Measurements from ENCODE around the gene STK17A. TPM values are rescaled to one million over a fixed set of nuclear protein-coding genes. Genes with fewer than 3 reads are reported as not detected.

Gene STK17A
- total RNA-seq, 1 donor from 2014 or later, result 37.2 TPM

- no peak for DNase-seq (ENCODE audit: extremely low read depth, low read depth, low spot score)
These were observed 47.6 kb downstream of the STK17A start for GRCh38 chr7:43630482-43630881.

- no peak for DNase-seq (ENCODE audit: extremely low read depth, low read depth, low spot score)
These were observed 48.7 kb downstream of the STK17A start for GRCh38 chr7:43631559-43631958.

- no peak for DNase-seq (ENCODE audit: extremely low read depth, low read depth, low spot score)
These were observed 49.8 kb downstream of the STK17A start for GRCh38 chr7:43632746-43633145.

- DNase-seq (ENCODE audit: extremely low read depth, low read depth, low spot score), result no peak
These were observed 51.5 kb downstream of the STK17A start for GRCh38 chr7:43634384-43634783.

- no peak for DNase-seq (ENCODE audit: extremely low read depth, low read depth, low spot score)
These were observed 53.2 kb downstream of the STK17A start for GRCh38 chr7:43636093-43636492.

GRCh38 chr7:43637114-43637806 lies 54.4 kb downstream of the STK17A start:
- no peak for DNase-seq (ENCODE audit: extremely low read depth, low read depth, low spot score)

- DNase-seq (ENCODE audit: extremely low read depth, low read depth, low spot score), result peak; percentile 94
These were observed 57.1 kb downstream of the STK17A start for GRCh38 chr7:43639858-43640491.

- DNase-seq (ENCODE audit: extremely low read depth, low read depth, low spot score), result no peak
These were observed 57.8 kb downstream of the STK17A start for GRCh38 chr7:43640679-43641078.

- no peak for DNase-seq (ENCODE audit: extremely low read depth, low read depth, low spot score)
These were observed 60.2 kb downstream of the STK17A start for GRCh38 chr7:43642897-43643630.

- no peak for DNase-seq (ENCODE audit: extremely low read depth, low read depth, low spot score)
These were observed 60.9 kb downstream of the STK17A start for GRCh38 chr7:43643846-43644245.

GRCh38 chr7:43645699-43646226 lies 62.9 kb downstream of the STK17A start:
- DNase-seq (ENCODE audit: extremely low read depth, low read depth, low spot score), result no peak

GRCh38 chr7:43646603-43647338 lies 63.9 kb downstream of the STK17A start:
- no peak for DNase-seq (ENCODE audit: extremely low read depth, low read depth, low spot score)

- DNase-seq (ENCODE audit: extremely low read depth, low read depth, low spot score), result peak; percentile 90
These were observed 64.4 kb downstream of the STK17A start for GRCh38 chr7:43647339-43647672.

GRCh38 chr7:43647673-43648472 lies 65.0 kb downstream of the STK17A start:
- peak; percentile 95 for DNase-seq (ENCODE audit: extremely low read depth, low read depth, low spot score)

- DNase-seq (ENCODE audit: extremely low read depth, low read depth, low spot score), result no peak
These were observed 65.8 kb downstream of the STK17A start for GRCh38 chr7:43648473-43649406.

GRCh38 chr7:43649755-43650274 lies 66.9 kb downstream of the STK17A start:
- no peak for DNase-seq (ENCODE audit: extremely low read depth, low read depth, low spot score)

- no peak for DNase-seq (ENCODE audit: extremely low read depth, low read depth, low spot score)
These were observed 67.6 kb downstream of the STK17A start for GRCh38 chr7:43650457-43651052.

GRCh38 chr7:43652364-43652763 lies 69.5 kb downstream of the STK17A start:
- DNase-seq (ENCODE audit: extremely low read depth, low read depth, low spot score), result no peak

All from glomerular endothelial cell (primary cell).